SK-N-SH treated with all-trans-retinoic acid at 6 μM for 48 hours (cell line): ENCODE results near the gene NRXN3.

Experiments used
- ATAC-seq: fragments of 200-7000 bp; cut with Tn5 transposase; 3 replicates; pipeline ENCODE4 v1.9.1; 2020; ENCODE audit warnings: mild to moderate bottlenecking, moderate library complexity
- ARNTL ChIP-seq: fragments of 450-650 bp; formaldehyde crosslinking; IDR thresholded peaks from 2 replicates; pipeline ENCODE4 v1.5.0; 2020; ENCODE audit warnings: low read depth, mild to moderate bottlenecking, moderate library complexity, borderline replicate concordance
- CSDC2 ChIP-seq: fragments of 250-450 bp; sonication (Bioruptor Pico); IDR thresholded peaks from 2 replicates; pipeline ENCODE4 v1.5.0; 2020; ENCODE audit warnings: mild to moderate bottlenecking, moderate library complexity
- ESRRG ChIP-seq: fragments of 250-450 bp; sonication (Bioruptor Pico); IDR thresholded peaks from 2 replicates; pipeline ENCODE4 v1.6.1; 2021; ENCODE audit warnings: mild to moderate bottlenecking
- GLIS3 ChIP-seq: fragments of 250-450 bp; sonication (Bioruptor Pico); IDR thresholded peaks from 2 replicates; pipeline ENCODE4 v1.5.0; 2020; ENCODE audit warnings: mild to moderate bottlenecking, moderate library complexity
- ISL1 ChIP-seq: fragments of 250-450 bp; sonication (Bioruptor Pico); IDR thresholded peaks from 2 replicates; pipeline ENCODE4 v2.1.2; 2022; ENCODE audit warnings: mild to moderate bottlenecking, moderate library complexity
- OSR1 ChIP-seq: fragments of 250-450 bp; sonication (Bioruptor Pico); IDR thresholded peaks from 2 replicates; pipeline ENCODE4 v1.8.0; 2022; ENCODE audit warnings: moderate library complexity, mild to moderate bottlenecking, inconsistent platforms
- POU6F1 ChIP-seq: fragments of 250-450 bp; sonication (Bioruptor Pico); IDR thresholded peaks from 2 replicates; pipeline ENCODE4 v1.8.0; 2021; ENCODE audit warnings: low read depth, mild to moderate bottlenecking, moderate library complexity, borderline replicate concordance
- PPARA ChIP-seq: fragments of 250-450 bp; sonication (Bioruptor Pico); IDR thresholded peaks from 2 replicates; pipeline ENCODE4 v1.5.0; 2020; ENCODE audit warnings: mild to moderate bottlenecking, borderline replicate concordance
- RARB ChIP-seq: fragments of 250-450 bp; sonication (Bioruptor Pico); IDR thresholded peaks from 2 replicates; pipeline ENCODE4 v1.8.0; 2021; ENCODE audit warnings: mild to moderate bottlenecking, moderate library complexity
- SNAI2 ChIP-seq: fragments of 250-450 bp; sonication (Bioruptor Pico); IDR thresholded peaks from 2 replicates; pipeline ENCODE4 v1.5.0; 2020; ENCODE audit warnings: mild to moderate bottlenecking, moderate library complexity
- TCF4 ChIP-seq: fragments of 250-450 bp; sonication (Bioruptor Pico); IDR thresholded peaks from 2 replicates; pipeline ENCODE4 v1.8.0; 2021; ENCODE audit warnings: mild to moderate bottlenecking, moderate library complexity, borderline replicate concordance
- TOX ChIP-seq: fragments of 250-450 bp; sonication (Bioruptor Pico); IDR thresholded peaks from 2 replicates; pipeline ENCODE4 v1.8.0; 2021; ENCODE audit warnings: mild to moderate bottlenecking, moderate library complexity, borderline replicate concordance
- ZFP3 ChIP-seq: fragments of 250-450 bp; sonication (Bioruptor Pico); IDR thresholded peaks from 2 replicates; pipeline ENCODE4 v1.5.0; 2020; ENCODE audit warnings: mild to moderate bottlenecking, moderate library complexity
- ZFP30 ChIP-seq: fragments of 450-650 bp; formaldehyde crosslinking; IDR thresholded peaks from 2 replicates; pipeline ENCODE4 v1.5.0; 2022; ENCODE audit warnings: mild to moderate bottlenecking, moderate library complexity
- ZNF565 ChIP-seq: fragments of 450-650 bp; formaldehyde crosslinking; conservative IDR thresholded peaks from 2 replicates; pipeline ENCODE4 v1.5.0; 2020; ENCODE audit warnings: low read depth, mild to moderate bottlenecking, moderate library complexity
- ZNF70 ChIP-seq: fragments of 450-650 bp; formaldehyde crosslinking; IDR thresholded peaks from 2 replicates; pipeline ENCODE4 v1.5.0; 2020; ENCODE audit warnings: mild to moderate bottlenecking, moderate library complexity
- ZNF8 ChIP-seq: fragments of 450-650 bp; formaldehyde crosslinking; IDR thresholded peaks from 2 replicates; pipeline ENCODE4 v1.5.0; 2020; ENCODE audit warnings: mild to moderate bottlenecking, moderate library complexity
- TF ChIP-seq, protein P1 (sequence below): fragments of 250-450 bp; sonication (Bioruptor Pico); IDR thresholded peaks from 2 replicates; pipeline ENCODE4 v1.5.1; 2020; ENCODE audit warnings: low read depth, mild to moderate bottlenecking, moderate library complexity
- TF ChIP-seq, protein P2 (sequence below): fragments of 250-450 bp; sonication (Bioruptor Pico); IDR thresholded peaks from 2 replicates; pipeline ENCODE4 v1.5.1; 2021; ENCODE audit warnings: mild to moderate bottlenecking, moderate library complexity
- TF ChIP-seq, protein P3 (sequence below): fragments of 250-450 bp; sonication (Bioruptor Pico); IDR thresholded peaks from 2 replicates; pipeline ENCODE4 v1.5.0; 2020; ENCODE audit warnings: mild to moderate bottlenecking, moderate library complexity
- TF ChIP-seq, protein P4 (sequence below): fragments of 250-450 bp; sonication (Bioruptor Pico); IDR thresholded peaks from 2 replicates; pipeline ENCODE4 v1.8.0; 2020; ENCODE audit warnings: mild to moderate bottlenecking, moderate library complexity, borderline replicate concordance

Gene NRXN3

DNA sequence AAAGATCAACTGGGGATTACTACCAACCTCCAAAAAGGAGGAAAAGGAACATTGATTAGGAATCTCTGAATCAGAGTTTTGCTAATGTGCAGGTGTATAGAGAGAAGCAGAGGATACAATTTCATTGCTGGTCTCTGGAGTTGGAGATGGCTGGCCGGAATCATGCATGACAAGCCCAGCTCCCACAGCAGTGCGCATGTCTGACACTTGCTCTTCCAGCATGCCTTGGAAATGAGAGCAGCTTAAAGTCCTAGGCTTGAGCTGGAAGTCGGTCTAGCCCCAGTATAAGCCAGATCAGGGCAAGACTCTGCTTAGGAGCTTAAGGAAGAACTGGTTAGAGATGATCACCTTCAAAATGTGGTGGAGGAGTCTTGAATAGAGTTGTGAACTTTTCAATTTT is 1298.3 kb downstream of the NRXN3 start:
- no peak for ATAC-seq
- TF ChIP-seq ARNTL (CRISPR knock-in tag) (no peak), RARB (CRISPR knock-in tag) (no peak), ZFP3 (no peak), ZNF8 (CRISPR knock-in tag) (no peak), POU6F1 (CRISPR knock-in tag) (no peak), OSR1 (CRISPR knock-in tag) (no peak), ISL1 (CRISPR knock-in tag) (no peak), ZNF70 (CRISPR knock-in tag) (no peak), SNAI2 (no peak), ESRRG (CRISPR knock-in tag) (no peak), CSDC2 (CRISPR knock-in tag) (no peak), ZFP30 (no peak), PPARA (CRISPR knock-in tag) (no peak), ZNF565 (CRISPR knock-in tag) (no peak)
- TF ChIP-seq, protein P1, sequence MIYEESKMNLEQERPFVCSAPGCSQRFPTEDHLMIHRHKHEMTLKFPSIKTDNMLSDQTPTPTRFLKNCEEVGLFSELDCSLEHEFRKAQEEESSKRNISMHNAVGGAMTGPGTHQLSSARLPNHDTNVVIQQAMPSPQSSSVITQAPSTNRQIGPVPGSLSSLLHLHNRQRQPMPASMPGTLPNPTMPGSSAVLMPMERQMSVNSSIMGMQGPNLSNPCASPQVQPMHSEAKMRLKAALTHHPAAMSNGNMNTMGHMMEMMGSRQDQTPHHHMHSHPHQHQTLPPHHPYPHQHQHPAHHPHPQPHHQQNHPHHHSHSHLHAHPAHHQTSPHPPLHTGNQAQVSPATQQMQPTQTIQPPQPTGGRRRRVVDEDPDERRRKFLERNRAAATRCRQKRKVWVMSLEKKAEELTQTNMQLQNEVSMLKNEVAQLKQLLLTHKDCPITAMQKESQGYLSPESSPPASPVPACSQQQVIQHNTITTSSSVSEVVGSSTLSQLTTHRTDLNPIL (CRISPR knock-in tag) = no peak
- TF ChIP-seq, protein P2, sequence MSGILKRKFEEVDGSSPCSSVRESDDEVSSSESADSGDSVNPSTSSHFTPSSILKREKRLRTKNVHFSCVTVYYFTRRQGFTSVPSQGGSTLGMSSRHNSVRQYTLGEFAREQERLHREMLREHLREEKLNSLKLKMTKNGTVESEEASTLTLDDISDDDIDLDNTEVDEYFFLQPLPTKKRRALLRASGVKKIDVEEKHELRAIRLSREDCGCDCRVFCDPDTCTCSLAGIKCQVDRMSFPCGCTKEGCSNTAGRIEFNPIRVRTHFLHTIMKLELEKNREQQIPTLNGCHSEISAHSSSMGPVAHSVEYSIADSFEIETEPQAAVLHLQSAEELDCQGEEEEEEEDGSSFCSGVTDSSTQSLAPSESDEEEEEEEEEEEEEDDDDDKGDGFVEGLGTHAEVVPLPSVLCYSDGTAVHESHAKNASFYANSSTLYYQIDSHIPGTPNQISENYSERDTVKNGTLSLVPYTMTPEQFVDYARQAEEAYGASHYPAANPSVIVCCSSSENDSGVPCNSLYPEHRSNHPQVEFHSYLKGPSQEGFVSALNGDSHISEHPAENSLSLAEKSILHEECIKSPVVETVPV (CRISPR knock-in tag) = no peak
- TF ChIP-seq, protein P3, sequence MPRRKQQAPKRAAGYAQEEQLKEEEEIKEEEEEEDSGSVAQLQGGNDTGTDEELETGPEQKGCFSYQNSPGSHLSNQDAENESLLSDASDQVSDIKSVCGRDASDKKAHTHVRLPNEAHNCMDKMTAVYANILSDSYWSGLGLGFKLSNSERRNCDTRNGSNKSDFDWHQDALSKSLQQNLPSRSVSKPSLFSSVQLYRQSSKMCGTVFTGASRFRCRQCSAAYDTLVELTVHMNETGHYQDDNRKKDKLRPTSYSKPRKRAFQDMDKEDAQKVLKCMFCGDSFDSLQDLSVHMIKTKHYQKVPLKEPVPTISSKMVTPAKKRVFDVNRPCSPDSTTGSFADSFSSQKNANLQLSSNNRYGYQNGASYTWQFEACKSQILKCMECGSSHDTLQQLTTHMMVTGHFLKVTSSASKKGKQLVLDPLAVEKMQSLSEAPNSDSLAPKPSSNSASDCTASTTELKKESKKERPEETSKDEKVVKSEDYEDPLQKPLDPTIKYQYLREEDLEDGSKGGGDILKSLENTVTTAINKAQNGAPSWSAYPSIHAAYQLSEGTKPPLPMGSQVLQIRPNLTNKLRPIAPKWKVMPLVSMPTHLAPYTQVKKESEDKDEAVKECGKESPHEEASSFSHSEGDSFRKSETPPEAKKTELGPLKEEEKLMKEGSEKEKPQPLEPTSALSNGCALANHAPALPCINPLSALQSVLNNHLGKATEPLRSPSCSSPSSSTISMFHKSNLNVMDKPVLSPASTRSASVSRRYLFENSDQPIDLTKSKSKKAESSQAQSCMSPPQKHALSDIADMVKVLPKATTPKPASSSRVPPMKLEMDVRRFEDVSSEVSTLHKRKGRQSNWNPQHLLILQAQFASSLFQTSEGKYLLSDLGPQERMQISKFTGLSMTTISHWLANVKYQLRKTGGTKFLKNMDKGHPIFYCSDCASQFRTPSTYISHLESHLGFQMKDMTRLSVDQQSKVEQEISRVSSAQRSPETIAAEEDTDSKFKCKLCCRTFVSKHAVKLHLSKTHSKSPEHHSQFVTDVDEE (CRISPR knock-in tag) = no peak

- no peak for ATAC-seq
- TF ChIP-seq, protein P3 (CRISPR knock-in tag) = no peak
- no peak for TF ChIP-seq TCF4
- no peak for TF ChIP-seq CSDC2 (CRISPR knock-in tag)
- no peak for TF ChIP-seq ZFP30
- TF ChIP-seq ZNF70 (CRISPR knock-in tag) = no peak
- TF ChIP-seq, protein P1 (CRISPR knock-in tag) = no peak
- TF ChIP-seq POU6F1 (CRISPR knock-in tag) = no peak
- TF ChIP-seq, protein P4, sequence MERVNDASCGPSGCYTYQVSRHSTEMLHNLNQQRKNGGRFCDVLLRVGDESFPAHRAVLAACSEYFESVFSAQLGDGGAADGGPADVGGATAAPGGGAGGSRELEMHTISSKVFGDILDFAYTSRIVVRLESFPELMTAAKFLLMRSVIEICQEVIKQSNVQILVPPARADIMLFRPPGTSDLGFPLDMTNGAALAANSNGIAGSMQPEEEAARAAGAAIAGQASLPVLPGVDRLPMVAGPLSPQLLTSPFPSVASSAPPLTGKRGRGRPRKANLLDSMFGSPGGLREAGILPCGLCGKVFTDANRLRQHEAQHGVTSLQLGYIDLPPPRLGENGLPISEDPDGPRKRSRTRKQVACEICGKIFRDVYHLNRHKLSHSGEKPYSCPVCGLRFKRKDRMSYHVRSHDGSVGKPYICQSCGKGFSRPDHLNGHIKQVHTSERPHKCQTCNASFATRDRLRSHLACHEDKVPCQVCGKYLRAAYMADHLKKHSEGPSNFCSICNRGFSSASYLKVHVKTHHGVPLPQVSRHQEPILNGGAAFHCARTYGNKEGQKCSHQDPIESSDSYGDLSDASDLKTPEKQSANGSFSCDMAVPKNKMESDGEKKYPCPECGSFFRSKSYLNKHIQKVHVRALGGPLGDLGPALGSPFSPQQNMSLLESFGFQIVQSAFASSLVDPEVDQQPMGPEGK (CRISPR knock-in tag) = no peak
- no peak for TF ChIP-seq ISL1 (CRISPR knock-in tag)
- TF ChIP-seq SNAI2 = no peak
- TF ChIP-seq ESRRG (CRISPR knock-in tag) = no peak
- TF ChIP-seq, protein P2 (CRISPR knock-in tag) = no peak
- TF ChIP-seq TOX (CRISPR knock-in tag) = no peak
- TF ChIP-seq GLIS3 = no peak
Observed at GRCh38 chr14:79473651-79474050, 1303.5 kb downstream of the NRXN3 start.
